Cortex of kidney (tissue), 1 donor: ENCODE results near the gene HOXB7.

ENCODE experiments used
- DNase-seq: peaks from one replicate; lab custom pipeline; 2025; lab: John Stamatoyannopoulos, UW

The HOXB7 gene

DNA sequence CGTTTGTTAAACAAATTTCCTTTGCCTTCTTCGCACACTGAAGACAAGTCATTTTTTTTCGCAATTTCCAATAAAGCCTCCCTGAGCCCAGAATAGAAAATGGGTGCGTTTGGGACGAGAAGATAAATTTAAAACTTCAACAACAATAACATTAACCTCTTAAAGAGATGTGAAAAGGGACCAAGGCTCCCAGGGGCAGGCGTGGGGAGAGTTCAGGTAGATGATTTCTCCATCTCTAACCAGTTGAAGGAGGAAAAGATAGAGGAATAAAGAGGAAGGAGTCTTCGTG, 31.4 kb downstream of the HOXB7 start:
- no peak for DNase-seq

DNA sequence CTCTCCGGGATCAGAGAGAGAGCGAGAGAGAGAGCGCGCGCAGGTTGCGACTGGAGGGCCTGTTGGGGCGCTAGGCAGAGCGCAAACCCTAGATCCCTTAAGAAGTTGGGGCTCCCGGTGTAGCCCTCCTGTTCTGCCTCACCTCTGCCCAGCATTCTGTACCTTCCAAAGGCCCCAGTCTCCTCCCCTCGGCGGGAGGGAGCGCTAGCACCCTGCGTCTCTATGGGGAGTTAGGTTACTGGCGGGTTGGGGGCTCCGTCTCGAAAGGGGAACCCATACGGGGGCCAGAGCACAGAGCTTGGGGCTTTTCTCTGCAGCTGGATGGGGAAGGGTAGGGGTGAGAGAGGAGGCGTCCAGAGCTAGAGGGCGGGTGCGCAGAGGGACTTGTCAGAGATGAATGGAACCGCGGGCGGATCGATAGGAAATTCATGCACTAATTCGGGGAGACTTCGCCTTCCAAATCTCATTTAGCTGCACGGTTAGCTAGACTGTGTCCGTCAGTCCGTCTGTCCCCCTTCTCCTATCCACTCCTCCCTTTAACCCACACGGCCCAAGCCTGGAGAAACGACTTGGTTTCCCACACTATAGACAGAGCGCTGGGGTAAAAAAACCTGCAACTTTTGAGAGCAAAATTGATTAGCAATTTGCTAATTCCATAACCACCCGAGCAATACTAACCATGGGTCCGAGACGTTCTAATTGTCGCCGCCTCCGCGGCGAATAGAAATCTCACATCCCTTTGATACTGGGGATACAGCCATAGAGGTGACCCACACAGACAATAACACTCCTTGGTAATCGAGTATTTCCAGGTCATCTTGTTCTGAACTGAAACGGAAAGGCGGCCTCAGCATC, 32.0 kb downstream of the HOXB7 start:
- no peak for DNase-seq

DNA sequence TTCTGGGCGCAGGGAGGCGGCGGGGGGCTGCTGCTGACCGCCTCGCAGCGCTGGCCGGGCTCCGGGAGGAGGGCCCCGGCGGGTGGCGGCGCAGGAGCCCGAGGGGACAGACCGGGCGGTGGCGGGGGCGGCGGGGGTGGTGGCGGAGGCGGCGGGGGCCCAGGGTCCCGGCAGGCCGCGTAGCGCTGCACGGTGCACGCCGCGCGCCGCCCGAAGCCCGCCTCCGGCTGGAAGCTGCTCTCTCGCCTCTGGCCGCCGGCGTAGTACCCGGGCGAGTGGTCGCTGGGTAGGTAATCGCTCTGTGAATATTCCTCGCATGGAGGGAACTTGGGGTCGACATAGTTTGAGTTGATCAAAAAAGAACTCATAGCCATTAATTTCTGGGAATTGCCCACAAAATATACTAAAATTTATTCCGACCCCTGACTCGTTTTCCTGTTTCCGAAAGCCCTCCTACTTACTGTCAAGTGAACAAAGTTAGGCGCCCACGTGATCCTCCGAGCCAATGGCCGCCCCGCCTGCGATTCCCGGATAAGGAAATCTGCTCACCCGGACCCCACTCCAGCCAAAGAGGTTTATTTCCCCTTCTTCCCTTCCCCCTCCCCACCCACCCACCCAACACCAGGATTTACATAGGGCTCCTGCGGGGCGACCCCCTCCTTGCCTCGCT, 32.7 kb downstream of the HOXB7 start, which contains the start of gene HOXB4:
Gene HOXB4 (minus strand): TSS at position 405 of the 670 bp plus-strand sequence. CDS start 31 bp downstream, at position 374.
- DNase-seq, result no peak

DNA sequence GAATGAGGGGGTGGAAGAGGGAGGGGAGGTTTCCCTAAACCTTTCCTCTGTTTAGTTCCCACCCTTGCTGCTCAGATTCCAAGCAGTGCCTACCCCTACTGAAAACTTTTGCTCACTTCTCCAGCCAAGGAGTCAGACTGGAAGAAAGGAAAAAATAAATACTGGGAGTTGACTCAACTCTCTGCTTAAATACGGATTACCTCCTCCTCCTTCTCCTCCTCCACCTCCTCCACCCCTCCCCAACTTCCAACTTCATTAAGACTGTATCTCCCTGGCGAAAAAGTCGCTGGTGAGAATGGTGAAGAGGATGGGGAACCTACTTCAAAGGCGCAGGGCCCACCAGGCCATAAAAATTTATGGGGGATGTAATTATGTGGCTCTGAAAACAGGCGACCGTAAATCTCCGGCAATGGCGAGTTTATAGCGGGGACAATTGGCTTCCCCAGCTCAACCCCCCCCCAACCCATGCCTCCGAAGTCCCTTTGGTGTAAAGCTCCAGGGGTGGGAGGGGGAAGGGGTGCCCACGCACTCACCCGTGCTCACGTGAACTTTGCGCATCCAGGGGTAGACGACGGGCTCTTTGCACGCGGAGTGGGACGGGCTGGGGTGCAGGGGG, 33.4 kb downstream of the HOXB7 start:
- no peak for DNase-seq

DNA sequence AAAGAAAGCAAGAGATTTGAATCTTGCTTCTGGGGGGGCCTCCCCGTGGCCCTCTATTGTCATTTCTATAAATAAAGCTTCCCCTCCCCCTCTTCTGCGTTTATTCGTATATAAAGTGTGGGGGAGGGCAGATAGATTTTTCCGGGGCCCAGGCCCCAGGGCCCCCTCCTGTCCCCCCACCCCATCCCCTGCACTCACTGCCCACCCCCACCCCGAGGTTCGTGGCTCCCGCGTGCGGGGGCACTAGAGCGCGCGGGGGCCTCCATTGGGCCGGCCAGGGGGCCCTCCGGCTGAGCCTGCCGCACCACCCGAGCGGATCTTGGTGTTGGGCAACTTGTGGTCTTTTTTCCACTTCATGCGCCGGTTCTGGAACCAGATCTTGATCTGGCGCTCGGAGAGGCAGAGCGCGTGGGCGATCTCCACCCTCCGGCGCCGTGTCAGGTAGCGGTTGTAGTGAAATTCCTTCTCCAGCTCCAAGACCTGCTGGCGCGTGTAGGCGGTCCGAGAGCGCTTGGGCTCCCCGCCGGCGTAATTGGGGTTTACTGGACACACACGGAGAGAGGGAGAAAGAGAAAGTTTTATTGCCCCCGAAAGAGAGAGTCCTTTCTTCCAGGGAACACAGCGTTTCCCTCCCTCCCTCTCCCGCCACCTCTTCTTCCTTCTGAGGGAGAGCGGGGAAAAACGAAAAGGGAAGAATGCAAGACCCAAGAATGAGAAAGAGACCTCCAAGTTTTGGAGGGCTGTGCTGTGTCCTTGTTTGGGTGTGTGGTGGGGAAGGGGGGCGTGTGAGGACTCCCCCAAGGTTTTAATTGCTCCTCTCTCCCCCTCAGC, 34.1 kb downstream of the HOXB7 start:
- DNase-seq, result no peak

DNA sequence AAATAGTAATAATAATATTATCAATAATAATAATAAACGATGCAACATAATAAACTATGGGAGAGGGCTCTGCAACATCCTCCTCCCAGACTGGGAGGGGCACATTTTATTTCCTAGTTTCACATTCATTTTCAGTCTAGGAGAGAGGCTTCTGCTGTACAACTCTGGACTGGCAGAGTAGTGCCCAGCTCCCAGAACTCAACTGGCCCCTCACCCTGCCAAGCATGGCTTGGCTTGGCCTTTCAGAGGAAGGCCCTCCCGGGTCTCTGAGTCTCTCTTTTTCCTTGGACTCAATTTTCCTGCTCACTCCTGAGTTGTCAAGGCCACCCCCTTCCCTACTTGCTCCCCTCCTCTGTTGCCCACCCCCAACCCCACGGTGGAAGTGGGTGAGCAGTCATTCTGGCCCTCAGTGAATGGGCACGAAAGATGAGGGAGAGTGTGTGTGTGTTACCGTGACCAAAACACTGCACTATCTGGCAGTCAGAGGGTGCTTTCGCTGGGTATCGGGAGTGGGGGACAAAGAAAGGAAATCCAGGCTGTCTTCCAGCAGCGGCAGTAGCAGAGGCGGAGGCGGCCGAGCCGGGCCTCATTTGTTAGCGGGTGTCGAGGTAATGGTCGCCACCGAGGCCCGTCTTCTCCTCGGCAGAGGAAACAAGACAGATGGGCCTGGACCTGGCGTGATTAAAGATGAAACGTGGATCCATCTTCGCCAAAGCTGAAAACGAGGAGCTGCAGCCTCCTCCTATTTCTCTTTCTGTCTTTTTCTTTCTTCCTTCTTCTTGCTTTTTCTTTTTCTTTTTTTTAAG, 34.9 kb downstream of the HOXB7 start:
- no peak for DNase-seq

DNA sequence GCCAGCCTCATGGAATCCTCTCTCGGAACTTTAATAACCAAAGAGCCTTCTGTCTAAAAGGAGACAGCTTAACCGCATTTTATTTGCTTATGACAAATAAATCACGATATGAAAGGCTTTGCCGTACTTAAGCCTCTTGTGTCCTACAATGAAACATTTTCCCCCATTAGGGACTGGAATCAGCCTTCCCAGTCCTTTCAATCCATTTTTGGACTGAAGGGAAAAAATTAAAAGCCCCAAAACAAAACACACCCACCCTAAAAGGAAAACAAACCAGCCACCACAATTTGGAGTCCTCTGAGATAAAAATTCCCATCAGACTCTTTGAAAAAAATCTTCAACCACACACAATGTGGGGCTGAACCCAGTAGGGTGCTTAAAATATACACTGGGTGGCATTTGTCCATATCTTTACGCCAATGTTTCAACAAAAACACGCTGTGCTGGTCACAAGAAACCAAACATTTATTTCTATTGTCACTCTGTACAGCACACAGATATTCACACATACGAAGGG, 35.7 kb downstream of the HOXB7 start:
- no peak for DNase-seq

DNA sequence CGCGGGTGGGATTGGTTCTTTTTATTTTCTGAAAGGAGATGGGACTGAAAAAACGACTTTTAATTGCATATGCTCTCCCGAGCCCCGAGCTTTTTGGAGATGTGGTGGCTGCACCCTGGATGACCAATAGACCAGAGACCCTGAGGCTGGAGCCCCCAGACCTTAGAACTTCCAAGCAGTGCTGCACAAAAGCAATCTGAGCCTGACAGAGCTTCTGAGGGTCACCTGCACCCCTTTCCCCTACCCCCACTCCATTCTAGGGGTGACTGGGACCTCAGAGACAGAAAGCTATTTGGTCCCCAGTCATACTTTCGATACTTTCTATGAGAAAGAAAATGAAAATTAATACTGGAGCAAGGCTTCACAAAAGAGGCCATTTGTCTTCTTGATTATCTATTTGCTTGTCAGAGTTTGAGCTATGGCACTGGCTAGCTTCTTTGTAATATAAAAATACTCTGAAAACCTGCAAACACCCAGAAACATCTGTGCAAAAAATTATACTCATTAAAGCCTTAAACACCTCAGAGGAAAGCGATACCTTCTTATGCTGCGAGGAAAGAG, 36.2 kb downstream of the HOXB7 start:
- DNase-seq, result no peak

DNA sequence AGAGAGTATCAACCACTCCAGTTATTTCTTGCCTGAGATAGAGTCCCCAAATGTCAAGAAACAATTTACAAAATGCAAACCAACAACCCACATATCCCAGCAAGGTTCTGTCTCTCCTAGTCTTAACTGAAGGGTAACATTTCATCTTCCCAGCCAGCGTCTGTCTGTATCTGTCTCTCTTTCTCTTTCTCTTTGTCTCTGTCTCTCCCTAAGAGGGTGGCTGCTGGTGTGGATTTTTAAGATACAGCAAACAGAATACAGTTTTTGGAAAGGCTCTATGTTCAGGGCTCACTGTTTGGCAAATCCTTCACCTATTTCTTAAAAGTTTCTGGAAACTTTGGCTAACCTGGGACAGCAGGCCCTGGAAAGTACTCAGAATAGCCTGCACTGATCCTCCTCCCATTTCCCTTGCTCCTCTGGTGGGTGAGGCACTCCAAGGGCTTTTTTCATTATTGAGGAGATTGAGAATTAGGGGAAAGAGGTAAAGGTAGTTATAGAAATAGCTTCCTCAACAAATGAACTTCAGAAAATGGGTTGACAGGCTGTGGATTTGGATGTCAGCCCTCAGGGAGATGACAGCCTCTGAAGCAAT, 38.9 kb downstream of the HOXB7 start:
- no peak for DNase-seq

DNA sequence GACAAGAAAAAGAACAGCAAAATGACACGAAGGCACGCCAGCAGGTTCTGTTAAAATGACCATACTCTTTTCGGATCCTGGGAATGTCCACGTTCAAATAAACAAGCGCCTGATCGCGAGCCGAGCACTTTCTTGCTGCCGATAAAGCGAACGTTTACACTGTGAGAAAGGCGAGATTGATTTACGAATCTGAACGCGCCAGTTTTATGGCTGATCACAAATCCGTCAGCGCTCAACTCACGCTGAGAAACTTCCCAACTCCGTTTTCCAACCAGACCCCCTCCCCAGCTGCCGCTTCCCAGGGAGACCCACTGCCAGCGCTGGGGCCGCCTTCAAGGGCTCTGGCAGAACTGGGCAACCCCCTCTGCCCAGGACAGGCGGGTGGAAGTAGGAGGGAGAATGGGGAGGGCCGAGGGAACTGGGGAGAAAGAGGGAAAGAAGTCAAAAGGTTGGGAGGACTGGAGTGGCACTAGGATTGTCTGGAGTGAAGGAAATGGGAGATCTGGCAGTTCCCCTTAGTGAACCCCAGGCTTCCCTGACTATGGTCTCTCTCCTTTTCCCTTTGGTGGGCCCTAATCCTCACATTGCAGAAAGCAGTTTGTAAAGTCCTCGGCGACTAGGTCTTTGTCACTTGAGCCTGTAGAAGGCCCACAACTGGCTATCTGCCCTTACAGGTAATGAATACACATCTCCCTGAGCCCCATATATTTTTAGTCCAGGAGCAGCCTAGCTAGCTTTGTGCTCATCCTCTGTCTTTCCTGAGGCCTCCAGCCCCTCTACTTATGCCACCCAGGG, 39.6 kb downstream of the HOXB7 start:
- DNase-seq, result no peak

DNA sequence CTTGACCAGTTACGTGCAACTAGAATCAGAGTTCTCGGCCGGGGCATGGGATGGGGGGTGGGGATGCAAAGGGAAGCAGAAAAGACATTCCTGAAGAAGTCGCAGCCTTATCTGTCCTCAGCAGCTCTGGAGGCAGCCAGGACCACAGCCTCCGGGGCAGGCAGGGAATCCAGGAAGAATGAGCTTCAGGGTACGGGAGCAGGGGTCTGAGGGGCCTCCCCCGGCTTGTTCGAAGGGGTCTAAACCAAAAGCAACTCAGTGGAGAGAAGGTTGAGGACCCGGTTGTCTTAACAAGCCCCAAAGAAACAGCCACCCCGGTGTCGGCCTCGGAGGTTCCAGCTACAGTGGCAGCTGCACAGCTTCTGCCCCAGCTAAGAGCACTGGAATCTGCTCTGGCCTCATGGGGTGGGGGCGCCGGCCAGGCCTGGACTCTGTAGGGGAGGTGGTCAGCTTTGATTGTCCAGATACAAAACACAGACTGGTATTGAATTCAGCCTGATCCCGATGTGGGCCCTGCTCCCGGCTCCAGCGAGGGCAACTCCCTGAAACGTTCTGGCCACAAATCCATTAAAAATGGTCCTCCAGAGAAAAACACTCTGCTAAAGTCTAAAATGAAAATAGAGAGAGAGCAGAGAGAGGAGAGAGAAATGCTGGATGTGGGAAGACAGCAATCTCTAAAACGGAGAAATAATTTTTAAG, 40.3 kb downstream of the HOXB7 start:
- no peak for DNase-seq

DNA sequence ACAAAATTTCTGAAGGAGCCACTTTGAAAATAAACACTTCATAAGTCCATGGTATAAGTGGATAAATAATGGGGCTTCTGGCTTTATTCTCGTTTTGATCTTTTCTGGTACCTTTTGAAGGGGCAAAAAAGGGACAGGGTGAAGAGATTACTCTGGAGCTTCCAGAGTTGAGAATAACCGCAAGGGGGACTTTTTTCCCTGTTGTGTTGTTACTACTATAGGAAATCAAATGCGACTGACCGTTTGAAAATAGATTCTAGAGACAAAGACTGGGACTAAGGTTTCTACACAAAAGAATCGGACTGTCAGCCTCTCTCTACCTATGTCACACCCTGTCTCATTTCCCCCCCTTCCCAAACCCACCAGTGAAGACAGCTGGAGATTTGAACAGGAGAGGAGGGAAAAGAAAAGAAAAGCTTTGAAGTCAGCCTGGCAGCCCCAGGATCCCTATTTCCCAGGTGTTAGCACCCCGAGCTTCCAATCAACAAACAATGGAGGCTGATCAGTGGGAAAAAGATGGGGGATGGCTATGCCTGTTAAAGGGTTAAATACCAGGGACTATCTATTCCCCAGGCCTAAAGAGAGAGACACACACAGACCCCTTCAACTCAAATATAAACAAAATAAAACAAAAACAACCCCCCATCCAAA, 41.0 kb downstream of the HOXB7 start:
- no peak for DNase-seq

DNA sequence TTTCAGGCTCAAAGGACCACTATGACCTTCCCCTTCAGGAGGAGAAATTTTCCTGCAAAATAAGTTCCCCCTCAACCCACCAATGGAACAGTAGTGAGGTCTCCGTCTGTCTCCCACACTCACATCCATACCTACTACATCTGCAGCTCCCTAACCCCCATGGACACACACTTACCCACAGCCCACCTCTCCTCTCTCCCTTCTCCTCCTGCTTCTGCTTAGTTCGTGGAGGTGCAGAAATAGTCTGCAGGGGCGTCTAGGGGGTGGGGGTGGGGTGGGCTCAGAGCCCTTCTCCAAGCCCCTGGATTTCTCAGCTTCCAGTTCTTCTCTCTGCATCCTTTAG, 41.6 kb downstream of the HOXB7 start:
- DNase-seq, result no peak

DNA sequence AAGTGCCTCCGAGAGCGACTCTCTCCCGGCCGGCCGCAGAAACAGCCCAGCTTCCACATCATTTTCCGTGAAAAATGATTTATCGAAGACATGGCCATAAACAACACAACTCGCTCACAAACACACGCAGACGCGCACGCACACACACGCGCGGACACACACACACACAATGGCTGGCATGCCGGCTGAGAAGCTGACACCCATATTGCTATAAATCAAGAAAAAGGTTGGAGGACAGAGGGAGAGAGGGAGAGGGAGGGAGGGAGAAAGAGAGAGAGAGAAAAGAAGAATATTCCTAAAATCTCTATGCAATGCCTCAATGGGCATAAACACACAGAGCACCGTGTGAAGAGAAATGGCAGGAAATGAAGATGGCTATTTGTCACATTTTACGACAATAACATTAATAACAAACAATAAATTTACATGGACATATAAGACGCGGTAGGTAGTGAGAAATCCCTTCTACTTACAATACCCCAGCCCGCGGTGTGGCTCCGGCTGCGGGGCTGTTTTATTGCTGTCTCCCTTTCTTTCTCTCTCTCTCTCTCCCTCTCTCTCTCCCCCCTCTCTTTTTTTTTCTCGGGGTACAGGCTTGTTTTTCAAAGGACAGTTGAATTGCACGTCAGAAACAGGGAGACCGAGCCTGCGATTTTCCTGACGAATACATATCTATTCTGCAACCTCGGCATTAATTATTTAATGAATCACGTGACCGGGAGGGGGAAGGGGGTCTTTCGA, 42.1 kb downstream of the HOXB7 start:
- DNase-seq, result no peak

DNA sequence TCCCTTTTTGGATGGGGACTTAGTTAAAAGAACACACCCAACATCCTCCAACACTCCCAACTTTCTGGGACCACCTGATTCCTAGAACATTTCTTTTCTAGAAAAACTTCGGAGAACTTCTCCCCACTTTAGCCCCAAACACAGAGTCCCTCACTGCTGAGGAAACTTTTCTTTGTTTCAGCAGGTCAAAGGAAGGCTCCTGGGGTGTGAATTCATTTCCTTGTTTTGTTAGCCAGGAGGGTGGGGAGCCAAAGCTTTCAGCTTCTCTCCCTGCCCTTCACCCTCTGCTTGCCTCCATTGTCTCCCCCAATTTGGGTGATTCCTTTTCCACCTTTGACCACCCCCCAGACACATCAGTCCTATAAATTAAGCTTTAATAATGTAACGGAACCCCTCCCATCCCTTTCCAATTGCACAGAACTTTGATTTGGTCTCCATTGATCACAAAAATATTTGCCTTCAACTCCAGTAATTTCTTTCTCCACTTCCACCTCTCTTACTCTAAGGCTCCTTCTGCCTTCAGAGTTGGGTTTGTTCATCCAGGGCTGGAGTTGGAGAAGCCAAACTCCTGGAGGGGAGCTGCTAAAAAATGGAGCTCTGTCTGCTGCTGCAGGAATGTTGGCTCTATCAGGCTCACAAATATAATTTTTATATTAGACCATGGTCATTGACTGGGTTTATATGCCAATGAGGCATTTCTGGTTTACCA, 43.0 kb downstream of the HOXB7 start:
- DNase-seq, result no peak

DNA sequence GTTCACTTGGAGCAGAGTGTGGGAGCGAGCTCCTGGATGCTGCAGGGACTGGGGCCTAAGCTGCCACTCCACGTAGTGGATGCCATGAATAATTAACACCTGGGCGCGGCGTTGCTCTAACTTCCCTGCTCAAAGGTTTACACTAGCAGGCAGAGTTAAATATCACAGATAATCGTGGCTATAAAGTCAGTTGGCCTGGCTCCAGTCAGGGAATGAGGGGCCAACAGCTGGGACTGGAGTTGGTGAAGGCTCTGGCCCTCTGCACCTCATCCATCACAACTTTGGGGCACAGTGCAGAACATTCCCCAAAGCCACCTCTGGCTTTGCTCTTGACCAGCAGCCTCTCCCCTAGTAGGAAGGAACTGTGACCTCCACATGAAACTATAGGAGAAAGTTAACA, 43.6 kb downstream of the HOXB7 start:
- no peak for DNase-seq

DNA sequence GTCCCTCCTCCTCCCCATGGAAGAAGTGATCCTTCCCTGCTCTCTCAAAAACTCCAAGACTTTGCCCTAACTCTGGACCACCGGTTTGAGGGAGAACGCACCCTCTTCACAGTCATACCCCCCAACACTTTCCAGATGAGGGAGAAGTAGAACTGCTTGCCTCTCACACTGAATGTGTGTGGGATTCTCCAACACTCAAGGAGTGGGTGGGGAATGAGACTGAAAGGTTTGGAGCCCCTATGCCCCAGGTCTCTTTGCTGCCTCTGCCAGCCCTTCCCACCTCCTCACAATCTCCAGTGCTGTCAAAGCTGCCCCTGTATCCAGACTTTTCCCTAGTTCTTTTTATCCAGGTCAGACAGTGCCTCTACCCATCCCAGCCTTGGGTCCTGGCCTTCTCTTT, 44.1 kb downstream of the HOXB7 start:
- no peak for DNase-seq
